ENCODE results near the gene AKR1A1.
"Not testable (repeated sequence)": the region's sequence is repeated elsewhere in the genome, so short reads cannot be mapped to it uniquely, and the experiment has no call there.

Gene AKR1A1

GRCh38 chr1:45508295-45509151 lies 42.1 kb upstream of the AKR1A1 start:
- no peak for DNase-seq (ENCODE audit: low spot score)
- in situ Hi-C loops (cut with MboI; ENCODE audit: low pct_unique_long_range_greater_than_20kb, low sequenced_read_pairs, unreplicated experiment) = loop anchor here (5.0 kb wide), 1 partner anchor 59 kb away; no protein-coding TSS in a partner anchor

GRCh38 chr1:45510036-45510971 lies 40.3 kb upstream of the AKR1A1 start:
- TF ChIP-seq CTCF (IDR thresholded peaks at IDR 0.05; ENCODE audit: extremely low read depth, insufficient read depth, missing control alignments) = no peak
- in situ Hi-C loops (cut with MboI; ENCODE audit: low pct_unique_long_range_greater_than_20kb, low sequenced_read_pairs, unreplicated experiment) = no loop called here
- no peak for DNase-seq (ENCODE audit: low spot score)

More at GRCh38 chr1:45508295-45509151, 42.1 kb upstream of the AKR1A1 start:
- no peak for TF ChIP-seq CTCF (IDR thresholded peaks at IDR 0.05; ENCODE audit: extremely low read depth, insufficient read depth, missing control alignments)

GRCh38 chr1:45510972-45511527 lies 39.6 kb upstream of the AKR1A1 start:
- no peak for TF ChIP-seq CTCF (IDR thresholded peaks at IDR 0.05; ENCODE audit: extremely low read depth, insufficient read depth, missing control alignments)
- DNase-seq (ENCODE audit: low spot score) = no peak
- in situ Hi-C loops (cut with MboI; ENCODE audit: low pct_unique_long_range_greater_than_20kb, low sequenced_read_pairs, unreplicated experiment) = no loop called here

GRCh38 chr1:45512641-45513054 lies 38.0 kb upstream of the AKR1A1 start:
- DNase-seq (ENCODE audit: low spot score) = peak; percentile 58
- in situ Hi-C loops (cut with MboI; ENCODE audit: low pct_unique_long_range_greater_than_20kb, low sequenced_read_pairs, unreplicated experiment) = no loop called here
- TF ChIP-seq CTCF (IDR thresholded peaks at IDR 0.05; ENCODE audit: extremely low read depth, insufficient read depth, missing control alignments) = peak; percentile 84

GRCh38 chr1:45513532-45514260 lies 36.9 kb upstream of the AKR1A1 start:
- in situ Hi-C loops (cut with MboI; ENCODE audit: low pct_unique_long_range_greater_than_20kb, low sequenced_read_pairs, unreplicated experiment); DNase-seq (ENCODE audit: low spot score): not testable (repeated sequence)

GRCh38 chr1:45516036-45516435 lies 34.6 kb upstream of the AKR1A1 start:
- DNase-seq (ENCODE audit: low spot score) = no peak
- in situ Hi-C loops (cut with MboI; ENCODE audit: low pct_unique_long_range_greater_than_20kb, low sequenced_read_pairs, unreplicated experiment) = no loop called here
- no peak for TF ChIP-seq CTCF (IDR thresholded peaks at IDR 0.05; ENCODE audit: extremely low read depth, insufficient read depth, missing control alignments)
